Activated gamma-delta T cell treated with anti-CD3 and anti-CD28 coated beads, Interleukin-2, amount 50 U/mL, for 16 hours (primary cell): ENCODE measurements around the gene ATP5PD.
A peak's percentile ranks its signal among the peaks of the same experiment; 100 is the strongest.
"Not testable (repeated sequence)": the region's sequence is repeated elsewhere in the genome, so short reads cannot be mapped to it uniquely, and the experiment has no call there.

ENCODE experiments used
- DNase-seq: peaks from one replicate; pipeline ENCODE4 v3.0.0-alpha.2; 2020; ENCODE audit warnings: low read depth

ATP5PD gene

DNA sequence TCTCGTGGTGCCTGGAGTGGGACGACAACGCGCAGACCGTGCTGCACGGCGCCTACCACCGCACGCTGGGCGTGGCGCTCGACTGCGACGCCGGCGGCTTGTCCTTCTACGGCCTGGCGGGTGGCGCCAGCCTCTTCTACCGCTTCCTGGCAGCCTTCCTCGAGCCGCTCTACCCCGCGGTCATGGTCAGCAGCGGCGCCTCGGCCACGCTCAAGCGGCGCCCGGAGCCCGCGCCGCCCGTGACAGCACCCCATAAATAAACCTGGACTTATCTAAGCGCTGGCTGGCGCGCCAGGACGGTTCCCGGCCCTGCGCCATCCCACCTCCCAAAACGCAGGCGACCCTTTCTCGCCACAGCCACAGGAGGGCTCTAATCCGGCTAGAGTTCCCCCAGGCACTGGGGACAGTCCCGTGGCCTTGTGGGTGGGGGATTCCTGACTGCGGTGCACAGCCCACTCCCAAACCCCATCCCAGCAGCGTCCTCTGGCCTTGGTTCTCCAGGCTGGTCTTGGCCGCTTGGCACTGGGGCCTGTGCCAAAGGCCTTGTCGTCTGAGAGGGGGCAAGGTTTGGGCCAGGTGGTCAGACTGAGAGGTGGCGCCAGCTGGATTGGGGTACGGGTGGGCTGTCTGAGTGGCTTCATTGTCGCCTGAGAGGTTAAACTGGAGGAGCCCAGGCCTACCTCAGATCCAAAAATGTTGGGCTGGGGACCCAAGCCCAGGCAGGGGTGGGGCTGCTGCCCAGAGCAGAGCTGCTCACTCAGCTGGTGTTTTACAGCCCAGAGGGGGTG, 30.9 kb upstream of the ATP5PD start:
- DNase-seq, result peak; percentile 19

DNA sequence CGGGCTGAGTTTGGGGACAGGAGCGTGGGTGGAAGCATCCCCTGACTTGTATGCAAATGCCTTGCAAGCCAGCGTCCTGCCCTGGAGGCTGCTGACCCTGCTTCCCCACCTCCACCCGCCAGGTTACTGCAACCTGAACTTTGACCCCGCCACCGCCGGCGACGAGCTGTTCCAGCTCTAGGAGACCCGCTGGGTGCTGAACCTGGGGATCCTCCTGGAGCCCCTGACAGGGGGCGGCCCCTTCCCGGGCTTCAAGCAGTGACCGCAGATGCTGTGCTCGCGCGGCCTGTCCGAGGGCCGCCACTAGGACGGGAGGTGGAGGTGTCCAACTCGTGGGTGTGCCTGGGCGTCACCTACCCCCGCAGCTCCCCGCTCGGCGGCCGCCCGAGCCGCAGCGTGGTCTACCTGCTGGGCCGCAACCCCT, 30.3 kb upstream of the ATP5PD start:
- DNase-seq, result no peak

DNA sequence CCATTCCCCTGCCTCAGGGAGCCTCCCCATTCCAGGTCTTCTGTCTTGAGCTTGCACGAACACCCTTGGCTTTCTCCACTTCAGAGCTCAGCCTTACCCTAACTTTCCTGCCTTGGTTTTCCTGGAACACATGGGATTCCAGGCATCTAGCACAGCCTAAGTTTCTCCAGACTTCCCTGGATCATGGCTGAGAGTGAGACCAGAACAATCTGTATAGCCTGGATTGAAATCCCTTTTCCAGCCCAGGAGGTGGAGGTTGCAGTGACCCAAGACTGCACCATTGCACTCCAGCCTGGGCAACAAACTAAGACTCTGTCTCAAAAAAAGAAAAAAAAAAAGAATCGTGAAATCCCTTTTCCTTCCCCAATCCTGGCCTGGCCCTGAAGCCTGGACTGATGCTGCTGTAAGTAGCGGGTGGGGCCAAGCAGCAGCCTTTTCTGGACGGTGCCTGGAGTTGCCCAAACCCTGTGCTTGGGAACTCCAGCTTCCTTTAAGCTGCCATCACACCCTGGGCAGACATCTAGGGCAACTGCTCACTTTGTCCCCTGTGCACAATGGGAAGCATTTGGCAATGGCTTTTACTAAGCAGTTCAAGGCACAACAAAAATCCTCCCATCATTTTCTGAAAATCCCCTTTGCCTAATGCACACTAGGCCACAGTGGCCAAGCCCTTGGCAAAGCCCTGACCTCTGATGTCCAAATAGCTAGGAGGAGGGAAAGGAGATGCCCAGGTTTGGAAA, 29.0 kb upstream of the ATP5PD start:
- DNase-seq, result no peak

- no peak for DNase-seq
Measured at GRCh38 chr17:75074532-75074931, 27.8 kb upstream of the ATP5PD start.

- no peak for DNase-seq
Measured at GRCh38 chr17:75073618-75074047, 26.9 kb upstream of the ATP5PD start.

DNA sequence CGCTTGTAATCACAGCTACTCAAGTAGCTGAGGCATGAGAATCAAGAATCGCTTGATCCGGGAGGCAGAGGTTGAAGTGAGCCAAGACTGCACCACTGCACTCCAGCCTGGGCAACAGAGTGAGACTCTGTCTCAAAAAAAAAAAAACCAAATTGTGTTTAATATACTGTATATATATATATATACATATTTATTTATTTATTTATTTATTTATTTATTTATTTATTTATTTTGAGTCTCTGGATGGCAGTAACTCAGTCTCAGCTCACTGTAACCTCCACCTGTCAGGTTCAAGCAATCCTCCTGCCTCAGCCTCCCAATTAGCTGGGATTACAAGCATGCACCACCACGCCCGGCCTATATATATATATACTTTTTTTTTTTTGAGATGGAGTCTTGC, 26.1 kb upstream of the ATP5PD start:
- not testable (repeated sequence) for DNase-seq

- DNase-seq, result not testable (repeated sequence)
Measured at GRCh38 chr17:75071478-75072271, 24.9 kb upstream of the ATP5PD start.

DNA sequence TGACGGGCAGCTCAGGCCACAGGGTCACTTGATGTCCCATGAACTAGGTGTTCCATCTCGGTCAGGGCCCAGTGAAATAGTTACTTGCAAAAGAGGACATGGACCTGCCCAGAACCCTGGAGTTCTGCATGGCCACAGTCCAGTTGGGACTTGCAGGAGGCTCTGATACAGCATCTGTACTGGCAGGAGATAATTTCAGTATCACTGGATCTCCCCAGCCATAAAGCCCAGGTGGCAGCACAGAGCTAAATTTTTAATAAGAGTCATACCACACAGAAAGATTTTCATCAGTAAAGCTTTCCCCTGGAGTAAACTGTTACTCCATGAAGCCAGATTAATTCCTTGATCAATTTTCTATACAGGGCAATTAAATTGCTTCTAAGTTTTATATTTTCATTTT, 23.0 kb upstream of the ATP5PD start:
- no peak for DNase-seq

- DNase-seq, result no peak
Measured at GRCh38 chr17:75068750-75069149, 22.0 kb upstream of the ATP5PD start.

GRCh38 chr17:75067856-75068255, 21.1 kb upstream of the ATP5PD start:
- DNase-seq, result no peak

DNA sequence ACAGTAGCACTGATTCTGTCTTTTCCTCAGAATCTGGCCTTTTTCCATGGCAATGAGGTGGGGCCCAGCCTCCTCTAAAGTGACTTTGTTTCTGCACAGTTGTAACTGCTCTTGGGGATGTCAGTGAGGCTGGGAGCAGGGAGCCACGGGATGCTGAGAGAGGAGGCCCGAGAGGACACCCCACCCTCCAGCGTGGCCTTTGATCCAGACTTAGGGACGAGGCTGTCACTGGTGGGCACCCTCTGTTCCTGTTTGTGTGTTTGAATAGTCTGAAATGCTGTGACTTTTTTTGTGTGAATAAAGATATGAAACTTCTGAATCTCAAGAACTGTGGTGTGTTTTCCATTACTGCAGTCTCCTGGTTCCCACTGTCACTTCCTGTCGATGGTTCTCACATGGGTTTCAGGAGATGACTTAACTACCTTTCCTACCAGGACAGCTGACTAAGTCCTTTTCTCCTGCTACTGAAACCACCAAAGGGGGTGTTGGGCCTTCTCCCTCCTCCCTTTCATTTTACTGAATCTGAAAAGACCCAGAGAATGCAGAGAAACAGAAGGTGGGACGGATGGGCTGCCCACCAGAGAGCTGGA, 18.9 kb upstream of the ATP5PD start:
- no peak for DNase-seq

GRCh38 chr17:75064867-75065561, 18.2 kb upstream of the ATP5PD start:
- no peak for DNase-seq

GRCh38 chr17:75064460-75064859, 17.7 kb upstream of the ATP5PD start:
- no peak for DNase-seq

DNA sequence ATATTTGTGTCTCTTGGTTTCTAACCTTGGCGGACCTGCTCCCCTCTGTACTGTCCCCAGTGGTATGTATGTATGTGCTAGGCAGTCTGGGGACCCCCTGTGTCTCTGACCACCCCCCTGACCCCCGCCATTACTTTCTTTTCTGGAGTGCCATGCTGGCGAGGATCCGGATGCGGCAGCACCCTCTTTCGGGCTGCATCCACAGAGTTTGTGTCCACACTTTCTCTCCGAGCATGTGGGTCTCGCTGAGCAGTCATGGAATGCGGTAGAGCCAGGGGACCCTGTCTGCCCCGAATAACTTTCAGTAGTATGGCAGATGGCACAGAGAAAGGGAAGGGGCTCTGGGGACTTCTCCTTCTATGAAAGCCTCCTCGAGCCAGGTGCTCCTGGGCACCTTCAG, 17.3 kb upstream of the ATP5PD start:
- DNase-seq, result no peak

DNA sequence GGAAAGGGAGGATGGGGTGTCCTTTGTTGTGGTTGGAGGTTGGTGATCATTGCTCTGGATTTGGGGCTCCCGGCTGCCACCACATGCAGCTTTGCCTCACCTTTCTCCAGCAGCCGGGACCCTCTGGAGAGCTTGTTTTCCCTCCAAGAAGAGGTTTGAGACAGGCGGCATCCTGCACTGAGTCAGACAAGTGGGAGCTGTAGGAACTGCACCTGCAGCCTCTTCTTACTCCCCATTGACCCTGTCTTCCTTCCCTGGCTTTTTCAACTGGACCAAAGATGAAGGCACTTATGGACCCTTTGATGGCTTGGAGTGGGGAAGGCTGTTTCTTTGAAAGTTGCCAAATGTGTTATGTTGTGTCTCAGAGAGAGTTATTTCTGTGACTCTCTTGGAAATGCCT, 16.9 kb upstream of the ATP5PD start:
- DNase-seq, result no peak

DNA sequence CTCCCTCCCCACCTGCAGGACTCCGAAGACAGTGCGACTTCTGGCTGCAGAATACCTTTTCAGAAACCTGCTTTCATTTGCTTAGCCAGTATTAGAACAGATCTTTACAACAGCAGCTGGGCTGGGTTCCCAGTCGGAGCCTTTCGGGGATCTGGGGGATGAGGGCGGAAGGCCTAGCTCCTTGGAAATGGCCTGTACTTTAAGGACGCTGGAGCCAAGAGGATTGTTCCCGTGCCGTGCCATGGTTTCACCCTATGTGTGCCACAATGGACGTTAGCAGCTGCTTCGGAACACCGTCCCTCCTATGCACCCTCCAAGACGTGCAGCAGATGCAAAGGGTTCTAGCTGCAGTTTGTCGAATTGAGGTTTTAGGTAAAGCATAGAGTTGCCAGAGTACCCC, 16.4 kb upstream of the ATP5PD start:
- DNase-seq, result no peak

DNA sequence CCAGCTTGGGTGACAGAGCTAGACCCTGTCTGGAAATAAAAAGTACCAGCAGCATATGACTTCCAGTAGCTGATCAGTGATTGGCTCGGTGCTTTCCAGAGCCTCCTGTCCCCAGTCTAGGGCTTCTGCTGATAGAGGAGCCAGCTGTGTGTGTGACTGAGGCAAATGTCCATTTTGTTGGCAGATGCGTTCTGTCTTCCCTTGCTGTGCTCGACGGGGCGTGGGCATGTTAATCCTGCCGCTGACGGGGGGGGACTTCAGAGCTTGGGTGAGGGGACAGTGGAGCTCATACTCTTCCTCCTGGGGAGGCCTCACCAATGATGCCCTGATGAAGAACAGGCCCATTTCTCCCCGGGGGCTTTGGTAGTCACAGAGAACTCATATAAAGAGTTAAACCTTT, 14.8 kb upstream of the ATP5PD start:
- DNase-seq, result no peak

GRCh38 chr17:75061055-75061438, 14.3 kb upstream of the ATP5PD start:
- no peak for DNase-seq

DNA sequence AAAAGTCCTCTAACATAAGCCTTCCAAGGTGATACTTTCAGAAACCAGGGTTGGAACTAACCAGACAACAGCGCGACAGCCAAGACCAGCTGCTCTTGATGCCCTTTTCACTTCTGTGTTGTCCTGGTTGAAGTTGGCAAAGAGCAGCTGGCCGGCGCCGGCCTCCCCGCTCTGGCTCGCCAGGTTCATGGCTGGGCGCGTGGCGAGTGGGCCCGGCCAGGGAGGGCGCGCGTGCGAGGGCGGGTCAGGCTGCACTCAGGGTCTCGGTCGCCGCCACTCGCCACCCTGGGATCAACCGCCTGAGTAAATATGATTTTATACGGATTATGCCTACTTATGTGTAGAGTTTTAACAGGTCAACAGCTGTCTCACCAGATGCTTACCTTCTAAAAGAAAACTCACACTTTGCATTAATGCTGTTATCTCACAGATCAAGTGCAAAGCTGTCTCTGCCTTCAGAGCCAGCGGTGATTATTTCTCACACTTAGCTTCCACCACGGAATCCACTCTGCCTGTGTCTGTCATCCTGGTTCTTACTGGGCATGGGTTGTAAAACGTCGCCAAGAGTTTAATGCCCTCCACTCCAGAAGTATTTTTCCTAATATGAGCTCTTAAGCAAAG, 13.8 kb upstream of the ATP5PD start:
- no peak for DNase-seq

DNA sequence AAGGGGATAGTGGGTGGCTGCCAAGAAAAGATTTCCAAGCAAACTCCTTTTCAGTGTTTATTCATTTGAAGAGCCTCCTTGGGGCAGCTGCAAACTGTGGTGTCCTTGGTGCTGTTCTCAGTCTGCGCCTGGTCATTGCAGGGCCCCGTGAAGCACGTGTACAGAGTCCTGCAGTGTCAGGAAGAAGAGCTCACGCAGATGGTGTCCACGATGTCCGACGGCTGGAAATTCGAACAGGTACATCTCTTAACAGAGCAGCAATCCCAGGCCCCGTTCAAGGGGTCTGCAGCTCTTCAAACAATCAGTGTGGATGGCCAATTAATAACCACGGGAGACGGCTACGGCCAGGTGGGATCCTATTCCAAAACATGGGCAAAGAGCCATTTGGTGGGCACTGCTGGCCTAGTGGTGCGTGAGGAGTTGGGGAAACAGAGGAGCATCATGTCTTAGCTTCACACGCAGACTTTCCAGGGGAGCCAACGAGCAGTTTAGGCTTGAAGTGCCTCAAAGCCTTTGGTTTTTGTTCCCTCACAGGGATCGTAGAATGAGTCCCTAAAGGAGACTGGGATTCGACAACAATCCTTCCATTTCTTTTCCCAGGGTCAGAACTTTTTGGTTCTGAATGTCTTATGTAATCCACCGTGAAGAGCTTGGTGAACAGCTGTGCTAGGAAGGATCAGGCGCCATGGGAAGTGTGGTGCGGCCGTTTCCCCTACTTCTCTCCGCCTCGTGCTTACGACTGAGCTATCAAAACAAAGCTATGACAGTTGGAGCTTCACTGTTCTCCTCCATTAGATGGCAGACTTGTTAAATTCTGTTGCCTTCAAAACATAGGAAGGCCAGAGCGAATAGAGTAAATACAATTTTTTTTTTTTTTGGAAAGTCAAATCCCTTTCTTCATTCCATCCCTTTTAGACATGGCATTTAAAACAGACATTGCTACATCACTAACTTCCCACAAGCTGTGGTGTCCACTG, 12.9 kb upstream of the ATP5PD start:
- no peak for DNase-seq
